HG03064 (cell line): ENCODE measurements around the gene ATP5PF.
"Not testable (repeated sequence)": the region's sequence is repeated elsewhere in the genome, so short reads cannot be mapped to it uniquely, and the experiment has no call there.

Source experiments
- ATAC-seq: cut with Tn5 transposase; IDR thresholded peaks from one replicate; pipeline ENCODE4 v1.9.1; 2021; ENCODE audit warnings: low read depth; ENCODE audit not compliant: unreplicated experiment

ATP5PF gene

DNA sequence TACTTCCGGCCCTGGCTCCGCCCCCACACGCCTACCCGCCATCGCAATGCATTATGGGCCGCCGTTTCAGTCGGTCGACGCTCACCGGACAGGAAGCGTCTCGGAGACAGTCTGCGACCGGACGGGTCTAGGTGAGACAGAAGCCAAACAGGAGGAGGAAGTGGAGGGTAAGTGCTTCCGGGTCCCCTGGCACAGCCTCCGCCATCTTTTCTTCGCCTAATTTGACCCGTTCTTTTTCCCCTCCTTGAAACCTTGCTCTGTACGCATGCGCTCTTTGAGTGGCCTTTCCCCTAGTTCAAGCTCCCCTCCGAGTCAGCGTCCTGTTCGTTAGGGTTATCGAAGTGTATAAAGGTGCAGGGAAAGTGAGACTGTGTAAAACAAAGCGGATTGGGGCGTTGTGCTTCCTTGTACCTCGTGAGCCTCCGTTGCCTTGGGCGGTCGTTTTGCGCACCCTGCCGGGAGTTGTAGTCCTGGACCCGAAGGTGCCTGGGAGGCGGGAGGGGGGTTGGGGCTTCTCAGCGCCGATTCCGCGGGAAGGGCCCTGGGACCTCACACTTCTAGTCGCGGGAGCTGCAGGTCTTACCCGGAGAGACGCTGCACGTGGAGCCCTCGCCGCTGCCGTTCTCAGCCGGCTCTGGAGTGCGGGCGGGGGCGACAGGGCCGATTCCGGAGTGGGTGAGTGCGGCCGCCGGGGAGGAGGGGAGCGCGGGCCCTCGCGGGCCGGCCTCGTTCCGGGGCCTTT, at the start of gene ATP5PF, which contains the start of gene GABPA:
Gene ATP5PF, minus strand, starts transcription at position 1 of the 742 bp plus-strand sequence. CDS start 5,110 bp downstream, outside the sequence.
Gene GABPA, plus strand, starts transcription at position 69 of the 742 bp plus-strand sequence. CDS start 6,627 bp downstream, outside the sequence.
- peak; percentile 84 for ATAC-seq

GRCh38 chr21:25778126-25778875, 43.6 kb upstream of the ATP5PF start:
- not testable (repeated sequence) for ATAC-seq

GRCh38 chr21:25776440-25776839, 41.7 kb upstream of the ATP5PF start:
- no peak for ATAC-seq

DNA sequence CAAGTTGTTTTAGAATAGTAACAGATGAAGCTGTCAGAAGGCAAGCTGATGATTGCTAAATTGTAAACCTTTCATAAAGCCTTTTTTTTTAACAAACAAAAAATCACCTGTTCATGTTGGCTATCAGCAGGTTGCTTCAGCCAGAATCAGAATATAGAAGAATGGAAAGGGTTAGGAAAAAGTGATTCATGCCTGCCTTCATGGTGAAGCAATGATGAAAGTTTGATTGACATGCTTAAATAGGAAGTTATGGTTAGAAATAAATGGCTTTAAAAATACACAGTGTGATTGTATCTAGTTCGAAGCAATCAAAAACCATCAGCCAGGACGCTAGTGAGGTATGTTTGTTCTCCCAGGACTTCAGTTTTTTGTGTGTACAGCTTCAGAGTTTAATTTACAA, 38.0 kb upstream of the ATP5PF start:
- no peak for ATAC-seq

- ATAC-seq: no peak
Observed at GRCh38 chr21:25767921-25768320, 33.2 kb upstream of the ATP5PF start.

GRCh38 chr21:25764065-25764464, 29.4 kb upstream of the ATP5PF start:
- no peak for ATAC-seq

DNA sequence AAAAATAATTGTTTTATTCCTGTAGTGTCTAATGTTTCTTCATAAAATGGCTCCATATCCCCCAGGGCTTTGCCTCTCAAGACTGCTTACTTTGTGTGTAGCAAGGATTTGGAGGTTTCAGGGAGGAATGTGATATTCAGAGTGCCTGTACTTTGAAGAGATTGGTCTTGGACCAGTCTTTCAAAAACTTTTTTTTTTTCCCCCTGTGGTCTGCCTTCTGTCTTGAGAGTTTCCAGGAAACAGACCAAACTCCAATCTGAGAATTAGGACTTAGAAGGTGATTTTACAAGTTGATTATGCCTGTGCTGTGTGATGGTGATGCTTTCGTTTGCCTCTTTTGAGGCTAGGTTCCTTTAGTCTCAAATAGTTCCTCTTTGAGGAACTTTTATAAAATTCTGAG, 26.0 kb upstream of the ATP5PF start:
- no peak for ATAC-seq

DNA sequence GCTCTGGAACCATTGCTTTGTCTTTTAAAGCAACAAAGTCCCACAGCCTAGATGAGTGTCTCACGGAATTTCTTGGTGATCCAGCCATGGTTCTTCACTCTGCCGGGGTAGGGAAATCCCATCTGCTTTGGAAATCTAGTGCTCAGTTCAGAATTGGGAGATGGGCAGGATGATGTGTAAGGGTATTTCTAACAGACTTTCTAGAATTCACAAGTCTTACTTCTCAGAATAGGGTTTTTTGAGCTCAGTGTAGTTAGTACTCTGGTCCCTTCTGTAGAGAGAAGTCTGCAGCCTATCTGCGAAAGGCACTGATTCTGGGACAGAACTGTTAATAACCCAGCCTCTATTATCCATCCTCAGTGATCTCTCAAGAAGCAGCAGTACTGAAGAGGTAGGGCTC, 25.4 kb upstream of the ATP5PF start:
- ATAC-seq: no peak

- no peak for ATAC-seq
Observed at GRCh38 chr21:25759573-25759972, 24.9 kb upstream of the ATP5PF start.

DNA sequence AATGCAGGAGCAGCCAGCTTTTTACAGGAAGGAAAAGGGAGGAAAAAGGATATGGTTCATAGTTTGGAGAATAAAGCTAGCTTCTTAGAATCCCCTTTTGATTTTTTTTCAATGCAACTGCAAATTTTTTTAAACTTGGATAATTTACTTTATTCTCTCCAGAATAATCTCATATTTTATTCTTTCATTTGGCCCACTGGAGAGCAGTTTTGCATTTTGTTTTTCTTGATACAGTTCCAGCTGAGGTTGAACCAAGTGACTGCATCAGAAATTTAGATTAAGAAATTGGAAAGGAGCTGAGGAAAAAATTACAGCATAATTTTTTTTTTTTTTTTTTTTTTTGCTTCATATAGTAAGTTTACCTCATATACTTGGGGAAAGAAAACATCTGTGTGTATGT, 22.8 kb upstream of the ATP5PF start:
- no peak for ATAC-seq

DNA sequence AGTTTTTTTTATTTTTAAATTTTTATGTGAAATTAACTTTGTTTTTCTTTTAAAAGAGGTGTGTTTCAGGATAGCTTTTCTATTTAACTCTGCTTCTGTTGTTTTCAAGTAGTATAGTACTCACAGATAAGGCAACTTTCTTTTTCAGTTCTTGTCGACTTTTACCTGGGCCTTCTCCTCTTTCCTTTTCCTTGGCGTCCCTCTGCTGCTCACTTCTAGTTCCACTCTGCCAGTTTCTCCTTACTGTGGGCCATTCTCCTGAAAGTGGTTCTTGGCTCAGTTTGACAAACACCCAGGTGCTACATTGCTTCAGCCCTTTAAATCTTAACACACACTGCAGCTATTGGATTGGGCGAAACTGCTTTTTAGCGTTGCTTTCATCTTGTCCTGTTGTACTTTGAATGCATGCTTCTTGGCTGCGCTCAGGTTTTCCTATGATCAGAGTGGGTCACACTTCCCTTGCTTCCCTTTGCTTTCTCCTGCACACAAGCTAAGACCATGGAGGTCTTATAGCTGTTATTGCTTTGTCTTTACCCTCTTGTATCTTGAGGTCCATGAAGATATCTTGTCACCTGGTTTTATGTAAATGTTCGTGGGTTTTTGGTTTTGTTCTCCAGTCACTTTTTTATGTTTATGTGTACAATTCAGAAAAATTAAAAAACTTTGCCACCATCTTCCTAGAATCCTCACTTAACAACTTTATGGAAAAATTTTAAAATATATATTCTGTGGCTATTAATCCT, 21.7 kb upstream of the ATP5PF start:
- no peak for ATAC-seq

GRCh38 chr21:25752416-25752815, 17.7 kb upstream of the ATP5PF start:
- no peak for ATAC-seq

- ATAC-seq: no peak
Observed at GRCh38 chr21:25750085-25750484, 15.4 kb upstream of the ATP5PF start.

DNA sequence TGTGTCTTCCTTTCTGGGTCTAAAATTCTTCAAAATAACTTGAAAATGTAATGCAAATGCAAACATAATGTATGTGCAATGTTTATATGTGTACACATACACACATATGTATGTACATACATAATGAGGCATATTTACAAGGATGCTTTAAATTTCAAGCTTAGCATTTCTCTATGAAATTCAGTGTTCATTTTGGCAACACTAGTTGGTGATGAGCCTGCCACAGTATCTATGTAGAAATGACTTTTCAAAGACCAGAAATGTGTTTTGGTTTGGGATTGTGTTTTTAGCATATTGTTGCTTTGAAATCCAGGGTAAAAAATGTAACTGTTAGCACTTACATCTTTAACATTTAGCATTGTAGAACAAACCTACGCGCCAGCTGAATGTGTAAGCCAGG, 10.2 kb upstream of the ATP5PF start:
- no peak for ATAC-seq

- no peak for ATAC-seq
Observed at GRCh38 chr21:25742900-25743299, 8.2 kb upstream of the ATP5PF start.

DNA sequence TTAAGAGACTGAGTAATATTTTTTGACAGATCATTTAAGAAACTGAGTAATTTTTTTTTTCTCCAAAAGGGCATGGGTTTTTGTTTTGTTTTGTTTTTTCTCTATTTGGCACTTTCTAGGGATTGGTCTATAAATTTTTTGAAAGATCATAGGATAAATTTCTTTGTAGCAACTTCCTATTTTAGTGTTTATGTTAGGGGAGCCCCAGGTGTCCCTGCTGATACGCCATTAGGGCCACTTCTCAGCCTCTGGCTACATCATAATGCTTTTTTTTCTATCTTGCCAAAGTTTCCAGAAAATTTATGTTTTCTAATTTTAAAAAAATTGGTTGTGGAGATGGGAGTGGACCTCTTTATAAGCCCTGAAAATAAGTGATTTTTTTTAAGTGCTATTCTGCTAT, 2.7 kb upstream of the ATP5PF start:
- ATAC-seq: no peak

- ATAC-seq: peak; percentile 5
Observed at GRCh38 chr21:25735646-25736597, 1.2 kb upstream of the ATP5PF start.

DNA sequence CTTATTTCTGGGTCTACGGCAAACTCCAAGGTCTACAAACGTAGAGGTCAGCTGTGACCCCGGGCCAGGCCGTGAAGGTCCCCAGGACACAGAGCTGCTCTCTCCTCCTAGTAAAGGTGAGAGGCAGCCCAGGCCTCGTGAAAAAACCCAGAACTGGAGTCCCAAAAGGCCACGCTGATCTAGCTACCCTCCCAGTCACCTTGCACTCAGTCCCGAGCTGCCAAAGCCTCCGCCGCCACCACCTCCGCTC, 125 bp downstream of the ATP5PF start:
- ATAC-seq: peak; percentile 2

DNA sequence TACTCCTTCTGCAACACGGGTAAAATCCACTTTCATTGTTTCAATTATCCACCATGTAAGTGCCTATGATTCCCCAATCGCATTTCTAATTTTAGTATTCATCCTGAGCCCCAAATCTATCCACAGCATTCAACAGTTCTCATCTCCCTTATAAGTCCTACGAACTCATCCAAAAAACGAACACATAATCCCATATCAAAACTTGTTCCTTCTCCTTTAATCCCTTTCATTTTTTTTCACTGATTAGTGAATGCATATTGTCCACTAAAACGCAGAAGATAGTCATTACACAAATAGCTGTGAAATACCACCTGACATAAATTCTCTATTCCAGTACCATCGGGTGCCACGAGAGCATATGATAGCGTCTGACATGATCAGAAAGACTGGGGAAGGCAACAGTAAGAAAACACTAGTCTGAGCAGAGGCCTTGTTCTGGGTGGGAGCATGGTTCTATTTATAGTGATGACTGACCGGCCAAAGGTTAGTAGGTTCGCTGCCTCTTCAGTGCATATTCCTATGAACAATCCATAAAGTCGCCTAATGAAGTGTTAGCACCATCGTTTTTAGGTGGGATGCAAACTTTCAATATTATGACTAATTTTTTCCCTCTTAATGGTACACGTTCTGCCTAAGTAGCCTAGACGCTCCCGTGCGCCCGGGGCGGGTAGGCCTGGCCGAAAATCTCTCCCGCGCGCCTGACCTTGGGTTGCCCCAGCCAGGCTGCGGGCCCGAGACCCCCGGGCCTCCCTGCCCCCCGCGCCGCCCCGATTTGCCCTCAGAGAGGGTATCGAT, 648 bp downstream of the ATP5PF start:
- ATAC-seq: peak; percentile 6
